ENCODE data around the gene SNAI3. TPM values are rescaled to one million over a fixed set of nuclear protein-coding genes. Genes with fewer than 3 reads are reported as not detected.

SNAI3 gene
- total and polyA plus RNA-seq, 2 of the 8 experiments (the other 6 are each of a cell fraction or from before 2014, with no cell fraction given), result 8.5 to 13.3 TPM

GRCh38 chr16:88691924-88692560, 5.7 kb upstream of the SNAI3 start (continued):
- TF ChIP-seq EP300 (IDR thresholded peaks at IDR 0.05; ENCODE audit: borderline replicate concordance in 1 of 2, low read depth in 2 of 2, low read length in 2 of 2), result no peak
- no peak for TF ChIP-seq BRCA1 (IDR thresholded peaks at IDR 0.05; ENCODE audit: low read depth, low read length)
- no peak for TF ChIP-seq RXRA (IDR thresholded peaks at IDR 0.05; ENCODE audit: insufficient read depth, low read depth, low read length)
- no peak for TF ChIP-seq RAD21 (IDR thresholded peaks at IDR 0.05 in 1 of 2, conservative IDR thresholded peaks at IDR 0.05 in 1 of 2; ENCODE audit: low read depth in 2 of 2, low read length in 2 of 2)

All from H1 (cell line).